ENCODE measurements around the gene CZIB. TPM values are rescaled to one million over a fixed set of nuclear protein-coding genes. Genes with fewer than 3 reads are reported as not detected.

Gene CZIB
- total RNA-seq = 60.2 TPM
- long read RNA-seq, transcript C1orf123-201 (8 exons, 1,085 nt) = major isoform, 28 of 50 reads
- long read RNA-seq, transcript C1orf123-204 (3 exons, 1,908 nt) = minor isoform, 5 of 50 reads
- long read RNA-seq, partial matches to known transcripts = 6 of 50 reads
- long read RNA-seq, other reads (novel, unspliced or antisense) = 7 of 50 reads

- peak; percentile 99 for ATAC-seq
- TF ChIP-seq CTCF (IDR thresholded peaks at IDR 0.05) = no peak
- Histone ChIP-seq H3K9me3 (no peaks in the 10 kb centered on the region), H3K27ac (peak within 1 kb of the TSS; percentile 91), H3K27me3 (ENCODE audit: low read depth) (no peaks in the 10 kb centered on the region), H3K4me1 (peaks cover 15% of the 10 kb centered on the region), H3K4me3 (peak within 1 kb of the TSS; percentile 68), H3K36me3 (peaks cover 18% of the 10 kb centered on the region)
- intact Hi-C loops (cut with DNase I) = no loop called here
- peak; percentile 98 for DNase-seq
Measured at GRCh38 chr1:53220171-53220961, at the start of gene CZIB. Gene CZIB, minus strand, starts transcription at chr1:53220634. Its CDS starts 59 bp downstream, at chr1:53220575.

- Histone ChIP-seq H3K27ac (no peak overlapping the region), H3K36me3 (no peaks in the 10 kb centered on the region), H3K4me3 (no peak overlapping the region), H3K27me3 (ENCODE audit: low read depth) (no peaks in the 10 kb centered on the region), H3K4me1 (no peaks in the 10 kb centered on the region), H3K9me3 (no peaks in the 10 kb centered on the region)
- no peak for ATAC-seq
- TF ChIP-seq CTCF (IDR thresholded peaks at IDR 0.05) = no peak
- intact Hi-C loops (cut with DNase I) = no loop called here
- no peak for DNase-seq
Measured at GRCh38 chr1:53270107-53270506, 49.7 kb upstream of the CZIB start.

GRCh38 chr1:53267761-53268160 lies 47.3 kb upstream of the CZIB start:
- TF ChIP-seq CTCF (IDR thresholded peaks at IDR 0.05) = no peak
- no peak for ATAC-seq
- Histone ChIP-seq H3K27me3 (ENCODE audit: low read depth) (no peaks in the 10 kb centered on the region), H3K4me1 (no peaks in the 10 kb centered on the region), H3K4me3 (no peak overlapping the region), H3K36me3 (peaks cover 5% of the 10 kb centered on the region), H3K9me3 (no peaks in the 10 kb centered on the region), H3K27ac (no peak overlapping the region)
- DNase-seq = no peak
- intact Hi-C loops (cut with DNase I) = no loop called here

GRCh38 chr1:53266038-53266437 lies 45.6 kb upstream of the CZIB start:
- no peak for DNase-seq
- ATAC-seq = no peak
- H3K9me3 ChIP-seq = no peaks in the 10 kb centered on the region
- H3K4me3 ChIP-seq = no peak overlapping the region
- TF ChIP-seq CTCF (IDR thresholded peaks at IDR 0.05) = peak; percentile 15
- no peaks in the 10 kb centered on the region for H3K4me1 ChIP-seq
- no peaks in the 10 kb centered on the region for H3K27me3 ChIP-seq (ENCODE audit: low read depth)
- H3K27ac ChIP-seq = no peak overlapping the region
- intact Hi-C loops (cut with DNase I) = no loop called here
- peaks cover 11% of the 10 kb centered on the region for H3K36me3 ChIP-seq

GRCh38 chr1:53265581-53265980 lies 45.1 kb upstream of the CZIB start:
- no peaks in the 10 kb centered on the region for H3K27me3 ChIP-seq (ENCODE audit: low read depth)
- intact Hi-C loops (cut with DNase I) = no loop called here
- H3K4me1 ChIP-seq = no peaks in the 10 kb centered on the region
- TF ChIP-seq CTCF (IDR thresholded peaks at IDR 0.05) = no peak
- ATAC-seq (no peak), DNase-seq (no peak)
- no peaks in the 10 kb centered on the region for H3K9me3 ChIP-seq
- no peak overlapping the region for H3K4me3 ChIP-seq
- H3K27ac ChIP-seq = no peak overlapping the region
- H3K36me3 ChIP-seq = peaks cover 11% of the 10 kb centered on the region
